ENCODE measurements around the gene SLC44A5. TPM values are rescaled to one million over a fixed set of nuclear protein-coding genes. Genes with fewer than 3 reads are reported as not detected.

The SLC44A5 gene
- total RNA-seq, 2 experiments from 2014 or later = 0.98 to 1.1 TPM

GRCh38 chr1:75170981-75171380 lies 439.9 kb downstream of the SLC44A5 start:
- no peaks in the 10 kb centered on the region for H3K36me3 Mint-ChIP-seq (ENCODE audit: low read depth)
- H3K27me3 Mint-ChIP-seq = no peaks in the 10 kb centered on the region
- no peaks in the 10 kb centered on the region for H3K4me1 Mint-ChIP-seq
- H3K27ac Mint-ChIP-seq = no peak overlapping the region
- POLR2A ChIA-PET = no interaction called here
- no peak overlapping the region for H3K4me3 Mint-ChIP-seq
- CTCF ChIA-PET = no interaction called here
- no peak for DNase-seq
- peaks cover 2% of the 10 kb centered on the region for H3K9me3 Mint-ChIP-seq

GRCh38 chr1:75170011-75170410 lies 440.9 kb downstream of the SLC44A5 start:
- no peak for DNase-seq
- Mint-ChIP-seq H3K27ac (no peak overlapping the region), H3K9me3 (no peaks in the 10 kb centered on the region), H3K36me3 (ENCODE audit: low read depth) (no peaks in the 10 kb centered on the region), H3K27me3 (no peaks in the 10 kb centered on the region), H3K4me1 (no peaks in the 10 kb centered on the region), H3K4me3 (no peak overlapping the region)
- ChIA-PET POLR2A (no interaction called here), CTCF (no interaction called here)

- H3K9me3 Mint-ChIP-seq = no peaks in the 10 kb centered on the region
- DNase-seq = no peak
- ChIA-PET CTCF (no interaction called here), POLR2A (no interaction called here)
- H3K4me1 Mint-ChIP-seq = no peaks in the 10 kb centered on the region
- H3K4me3 Mint-ChIP-seq = no peak overlapping the region
- H3K36me3 Mint-ChIP-seq (ENCODE audit: low read depth) = no peaks in the 10 kb centered on the region
- H3K27me3 Mint-ChIP-seq = no peaks in the 10 kb centered on the region
- H3K27ac Mint-ChIP-seq = no peak overlapping the region
Measured at GRCh38 chr1:75166821-75167220, 444.1 kb downstream of the SLC44A5 start.

GRCh38 chr1:75165264-75165663 lies 445.6 kb downstream of the SLC44A5 start:
- CTCF ChIA-PET = no interaction called here

GRCh38 chr1:75159154-75159553 lies 451.8 kb downstream of the SLC44A5 start:
- Mint-ChIP-seq H3K4me3 (no peak overlapping the region), H3K36me3 (ENCODE audit: low read depth) (no peaks in the 10 kb centered on the region), H3K27me3 (peaks cover 2% of the 10 kb centered on the region), H3K9me3 (no peaks in the 10 kb centered on the region), H3K4me1 (no peaks in the 10 kb centered on the region), H3K27ac (no peak overlapping the region)
- POLR2A ChIA-PET = no interaction called here
- no peak for DNase-seq
- CTCF ChIA-PET = no interaction called here

More at GRCh38 chr1:75165264-75165663, 445.6 kb downstream of the SLC44A5 start:
- H3K27ac Mint-ChIP-seq = no peak overlapping the region
- POLR2A ChIA-PET = no interaction called here
- H3K4me3 Mint-ChIP-seq = no peak overlapping the region
- no peak for DNase-seq
- no peaks in the 10 kb centered on the region for H3K36me3 Mint-ChIP-seq (ENCODE audit: low read depth)
- no peaks in the 10 kb centered on the region for H3K9me3 Mint-ChIP-seq
- no peaks in the 10 kb centered on the region for H3K4me1 Mint-ChIP-seq
- H3K27me3 Mint-ChIP-seq = no peaks in the 10 kb centered on the region

Other genes starting within 250 kb of the SLC44A5 start
- 10 to 100 TPM; 43.4 to 46.4 TPM for gene ACADM, start 113.6 kb upstream of the SLC44A5 start, total RNA-seq
- 10 to 100 TPM; 80.6 to 82.7 TPM for gene RABGGTB, start 175.1 kb upstream of the SLC44A5 start, total RNA-seq
- under 1 TPM; 0.20 to 0.25 TPM for gene MSH4, start 185.8 kb upstream of the SLC44A5 start, total RNA-seq